Activated B cell treated with CpG ODN at 0.5 μM for 24 hours (primary cell): ENCODE measurements around the gene SLC38A7. TPM values are rescaled to one million over a fixed set of nuclear protein-coding genes. Genes with fewer than 3 reads are reported as not detected.

Experiments
- ATAC-seq: fragments of 200-7000 bp; cut with Tn5 transposase; one replicate; pipeline ENCODE4 v1.10.0; 2021; ENCODE audit warnings: low read depth, mild to moderate bottlenecking, moderate library complexity
- CTCF ChIA-PET: fragments of 350-600 bp; sonication (Branson Sonifier 250); formaldehyde crosslinking; loops from one replicate; lab custom pipeline; 2021; ENCODE audit warnings: antibody characterized with exemption; lab: Charles Lee
- POLR2A ChIA-PET: fragments of 350-600 bp; sonication (Branson Sonifier 250); formaldehyde crosslinking; loops from one replicate; lab custom pipeline; 2021; ENCODE audit warnings: antibody characterized with exemption; lab: Charles Lee
- DNase-seq: peaks from one replicate; pipeline ENCODE4 v3.0.0; 2022
- H3K27ac Mint-ChIP-seq: one replicate; pipeline ENCODE4 v1.8.0; 2020; ENCODE audit warnings: mixed read lengths
- H3K27me3 Mint-ChIP-seq: one replicate; pipeline ENCODE4 v1.8.0; 2021; ENCODE audit warnings: mixed read lengths
- H3K36me3 Mint-ChIP-seq: one replicate; pipeline ENCODE4 v1.8.0; 2021; ENCODE audit warnings: low read depth, mixed read lengths
- H3K4me1 Mint-ChIP-seq: one replicate; pipeline ENCODE4 v1.8.0; 2021; ENCODE audit warnings: mixed read lengths
- H3K4me3 Mint-ChIP-seq: one replicate; pipeline ENCODE4 v1.8.0; 2020; ENCODE audit warnings: mild to moderate bottlenecking, mixed read lengths
- H3K9me3 Mint-ChIP-seq: one replicate; pipeline ENCODE4 v1.8.0; 2020; ENCODE audit warnings: mixed read lengths
- CTCF ChIP-seq: fragments of 200-600 bp; IDR thresholded peaks from one replicate; pipeline ENCODE4 v1.8.0; 2022; ENCODE audit warnings: antibody characterized with exemption, mild to moderate bottlenecking
- intact Hi-C: fragments of 100-400 bp; cut with micrococcal nuclease; formaldehyde crosslinking; loops from one replicate; pipeline ENCODE4 v1.15.1; 2024
- total RNA-seq: library from RNA; stranded (reverse); gene quantifications from 2 replicates; pipeline ENCODE4 v1.2.3, GENCODE V29; 2022

The SLC38A7 gene
- total RNA-seq, 1 donor from 2014 or later: 18.8 TPM

GRCh38 chr16:58655215-58655596 is 29.4 kb downstream of the SLC38A7 start:
- DNase-seq: no peak
- H3K27ac Mint-ChIP-seq: no peak overlapping the region
- ATAC-seq: no peak
- H3K9me3 Mint-ChIP-seq: no peaks in the 10 kb centered on the region
- peaks cover 4% of the 10 kb centered on the region for H3K27me3 Mint-ChIP-seq
- no peak overlapping the region for H3K4me3 Mint-ChIP-seq
- peaks cover 5% of the 10 kb centered on the region for H3K4me1 Mint-ChIP-seq
- POLR2A ChIA-PET: no interaction called here
- CTCF ChIA-PET: interaction anchor here (1.3 kb wide), 1 partner anchor 101 kb away, joined by 4 read pairs; no protein-coding TSS in a partner anchor
- intact Hi-C loops: no loop called here
- no peaks in the 10 kb centered on the region for H3K36me3 Mint-ChIP-seq
- TF ChIP-seq CTCF: no peak

GRCh38 chr16:58654560-58655214 is 29.9 kb downstream of the SLC38A7 start:
- intact Hi-C loops: no loop called here
- H3K4me1 Mint-ChIP-seq: peaks cover 5% of the 10 kb centered on the region
- no peak for TF ChIP-seq CTCF
- DNase-seq (no peak), ATAC-seq (no peak)
- no peak overlapping the region for H3K4me3 Mint-ChIP-seq
- no peak overlapping the region for H3K27ac Mint-ChIP-seq
- H3K27me3 Mint-ChIP-seq: peaks cover 4% of the 10 kb centered on the region
- no peaks in the 10 kb centered on the region for H3K9me3 Mint-ChIP-seq
- CTCF ChIA-PET: interaction anchor here (1.3 kb wide), 1 partner anchor 102 kb away, joined by 4 read pairs; no protein-coding TSS in a partner anchor
- POLR2A ChIA-PET: no interaction called here
- no peaks in the 10 kb centered on the region for H3K36me3 Mint-ChIP-seq

GRCh38 chr16:58652741-58653140 is 31.8 kb downstream of the SLC38A7 start:
- ATAC-seq: no peak

GRCh38 chr16:58651965-58652348 is 32.6 kb downstream of the SLC38A7 start:
- ATAC-seq (no peak), DNase-seq (no peak)
- Mint-ChIP-seq H3K9me3 (no peaks in the 10 kb centered on the region), H3K36me3 (no peaks in the 10 kb centered on the region), H3K4me3 (no peak overlapping the region), H3K27me3 (peaks cover 4% of the 10 kb centered on the region), H3K27ac (no peak overlapping the region), H3K4me1 (peaks cover 5% of the 10 kb centered on the region)
- CTCF ChIA-PET: interaction anchor here (2.1 kb wide), 1 partner anchor 9 kb away, joined by 6 read pairs; no protein-coding TSS in a partner anchor
- intact Hi-C loops: no loop called here
- POLR2A ChIA-PET: no interaction called here
- TF ChIP-seq CTCF: no peak

More at GRCh38 chr16:58652741-58653140, 31.8 kb downstream of the SLC38A7 start:
- H3K27me3 Mint-ChIP-seq: peaks cover 4% of the 10 kb centered on the region
- peaks cover 5% of the 10 kb centered on the region for H3K4me1 Mint-ChIP-seq
- no peak overlapping the region for H3K4me3 Mint-ChIP-seq
- CTCF ChIA-PET: no interaction called here
- H3K9me3 Mint-ChIP-seq: no peaks in the 10 kb centered on the region
- no peaks in the 10 kb centered on the region for H3K36me3 Mint-ChIP-seq
- TF ChIP-seq CTCF: no peak
- H3K27ac Mint-ChIP-seq: no peak overlapping the region
- POLR2A ChIA-PET: no interaction called here
- no peak for DNase-seq
- intact Hi-C loops: no loop called here

- TF ChIP-seq CTCF: no peak
- POLR2A ChIA-PET: no interaction called here
- DNase-seq (no peak), ATAC-seq (no peak)
- H3K36me3 Mint-ChIP-seq: no peaks in the 10 kb centered on the region
- peaks cover 5% of the 10 kb centered on the region for H3K4me1 Mint-ChIP-seq
- no peak overlapping the region for H3K4me3 Mint-ChIP-seq
- peaks cover 4% of the 10 kb centered on the region for H3K27me3 Mint-ChIP-seq
- intact Hi-C loops: no loop called here
- H3K27ac Mint-ChIP-seq: no peak overlapping the region
- H3K9me3 Mint-ChIP-seq: no peaks in the 10 kb centered on the region
- CTCF ChIA-PET: no interaction called here
Observed at GRCh38 chr16:58649707-58650106, 34.9 kb downstream of the SLC38A7 start.
